ENCODE data around the gene BMP7.

Gene BMP7

GRCh38 chr20:57266291-57267157 lies at the start of gene BMP7:
BMP7 (minus strand) TSS chr20:57266641; CDS start chr20:57266122, 519 bp downstream.
- DNase-seq: no peak

GRCh38 chr20:57315976-57316480 lies 49.6 kb upstream of the BMP7 start:
- no peak for DNase-seq

GRCh38 chr20:57315083-57315975 lies 48.9 kb upstream of the BMP7 start:
- no peak for DNase-seq

- no peak for DNase-seq
Measured at GRCh38 chr20:57313951-57314350, 47.5 kb upstream of the BMP7 start.

GRCh38 chr20:57313230-57313629 lies 46.8 kb upstream of the BMP7 start:
- no peak for DNase-seq

- no peak for DNase-seq
Measured at GRCh38 chr20:57312138-57312537, 45.7 kb upstream of the BMP7 start.

- DNase-seq: no peak
Measured at GRCh38 chr20:57310821-57311514, 44.5 kb upstream of the BMP7 start.

- DNase-seq: no peak
Measured at GRCh38 chr20:57309544-57310115, 43.2 kb upstream of the BMP7 start.

- DNase-seq: no peak
Measured at GRCh38 chr20:57308451-57309271, 42.2 kb upstream of the BMP7 start.

- DNase-seq: no peak
Measured at GRCh38 chr20:57306747-57307146, 40.3 kb upstream of the BMP7 start.

GRCh38 chr20:57301026-57301425 lies 34.6 kb upstream of the BMP7 start:
- DNase-seq: no peak

- DNase-seq: no peak
Measured at GRCh38 chr20:57298457-57298856, 32.0 kb upstream of the BMP7 start.

- DNase-seq: no peak
Measured at GRCh38 chr20:57294550-57294949, 28.1 kb upstream of the BMP7 start.

- DNase-seq: no peak
Measured at GRCh38 chr20:57293995-57294394, 27.6 kb upstream of the BMP7 start.

GRCh38 chr20:57292611-57293010 lies 26.2 kb upstream of the BMP7 start:
- DNase-seq: no peak

GRCh38 chr20:57291694-57292093 lies 25.3 kb upstream of the BMP7 start:
- no peak for DNase-seq

GRCh38 chr20:57291003-57291402 lies 24.6 kb upstream of the BMP7 start:
- DNase-seq: no peak

GRCh38 chr20:57290178-57290484 lies 23.7 kb upstream of the BMP7 start:
- no peak for DNase-seq

- no peak for DNase-seq
Measured at GRCh38 chr20:57289391-57290177, 23.1 kb upstream of the BMP7 start.

- DNase-seq: no peak
Measured at GRCh38 chr20:57288651-57289277, 22.3 kb upstream of the BMP7 start.

GRCh38 chr20:57287901-57288300 lies 21.5 kb upstream of the BMP7 start:
- DNase-seq: no peak
